Mesendoderm (in vitro differentiated cells): Measurements from ENCODE around the gene MYLK4.

Experiments used
- DNase-seq: peaks from one replicate; pipeline ENCODE4 v3.0.0; 2013
- H2AK5ac ChIP-seq: 2 replicates; pipeline ENCODE4 v1.6.1; 2013; ENCODE audit warnings: low read length, inconsistent platforms
- H2BK120ac ChIP-seq: 2 replicates; pipeline ENCODE4 v1.6.1; 2013; ENCODE audit warnings: low read depth, mild to moderate bottlenecking, low read length, moderate library complexity, mixed read lengths
- H2BK15ac ChIP-seq: replicated peaks from 2 replicates; pipeline ENCODE4 v1.6.1; 2013; ENCODE audit warnings: low read depth, mild to moderate bottlenecking, moderate library complexity
- H2BK5ac ChIP-seq: 2 replicates; pipeline ENCODE4 v1.6.1; 2013; ENCODE audit warnings: low read length, inconsistent platforms
- H3K18ac ChIP-seq: 2 replicates; pipeline ENCODE4 v1.6.1; 2013; ENCODE audit warnings: mild to moderate bottlenecking, low read length, mixed read lengths
- H3K23ac ChIP-seq: one replicate; pipeline ENCODE4 v1.6.1; 2013; ENCODE audit warnings: low read length
- H3K27ac ChIP-seq: 2 replicates; pipeline ENCODE4 v1.5.1; 2013; ENCODE audit warnings: low read depth, mild to moderate bottlenecking, inconsistent platforms, low read length, moderate library complexity
- H3K27me3 ChIP-seq: 2 replicates; pipeline ENCODE4 v1.6.1; 2013; ENCODE audit warnings: low read length, control low read depth, mild to moderate bottlenecking, inconsistent platforms; ENCODE audit not compliant: insufficient read depth, poor library complexity
- H3K36me3 ChIP-seq: 2 replicates; pipeline ENCODE4 v1.6.1; 2013; ENCODE audit warnings: low read length, inconsistent platforms; ENCODE audit not compliant: control insufficient read depth, insufficient read depth
- H3K4ac ChIP-seq: one replicate; pipeline ENCODE4 v1.6.1; 2013; ENCODE audit warnings: low read depth, mild to moderate bottlenecking, low read length, moderate library complexity
- H3K4me1 ChIP-seq: 2 replicates; pipeline ENCODE4 v1.6.1; 2013; ENCODE audit warnings: low read depth, low read length, inconsistent platforms; ENCODE audit not compliant: control insufficient read depth
- H3K4me2 ChIP-seq: 2 replicates; pipeline ENCODE4 v1.6.1; 2013; ENCODE audit warnings: low read length
- H3K4me3 ChIP-seq: 2 replicates; pipeline ENCODE4 v1.5.1; 2013; ENCODE audit warnings: mild to moderate bottlenecking, low read length
- H3K56ac ChIP-seq: one replicate; pipeline ENCODE4 v1.6.1; 2013; ENCODE audit warnings: low read length
- H3K79me1 ChIP-seq: 2 replicates; pipeline ENCODE4 v1.6.1; 2013; ENCODE audit warnings: low read length, inconsistent platforms
- H3K79me2 ChIP-seq: 2 replicates; pipeline ENCODE4 v1.6.1; 2013; ENCODE audit warnings: mild to moderate bottlenecking, low read length; ENCODE audit not compliant: control insufficient read depth, insufficient read depth
- H3K9ac ChIP-seq: 2 replicates; pipeline ENCODE4 v1.6.1; 2013; ENCODE audit warnings: low read length, inconsistent platforms
- H4K5ac ChIP-seq: one replicate; pipeline ENCODE4 v1.6.1; 2013; ENCODE audit warnings: low read length
- H4K8ac ChIP-seq: one replicate; pipeline ENCODE4 v1.6.1; 2013; ENCODE audit warnings: low read depth, mild to moderate bottlenecking, control low read depth, low read length, moderate library complexity
- WGBS: extraction: QIAGEN DNeasy Blood & Tissue Kit; methylation state at CpG from one replicate; pipeline ENCODE4 v1.1.7; 2013; ENCODE audit warnings: low lambda C conversion rate, missing lambda C conversion rate; ENCODE audit not compliant: insufficient coverage; ENCODE audit errors: extremely low coverage; 5-methylcytosine and 5-hydroxymethylcytosine counted together

Gene MYLK4

GRCh38 chr6:2790588-2791449 is 40.1 kb upstream of the MYLK4 start:
- Histone ChIP-seq H3K18ac (no peak overlapping the region), H3K79me2 (peaks cover 2% of the 10 kb centered on the region), H3K36me3 (no peaks in the 10 kb centered on the region), H2BK5ac (no peak overlapping the region), H3K27ac (no peak overlapping the region), H2AK5ac (no peak overlapping the region), H3K4me2 (no peak overlapping the region), H4K5ac (no peak overlapping the region), H3K27me3 (no peaks in the 10 kb centered on the region), H4K8ac (no peak overlapping the region), H3K56ac (peak overlapping the region; percentile 37), H2BK15ac (no peak overlapping the region), H3K9ac (no peak overlapping the region), H3K4me1 (no peaks in the 10 kb centered on the region), H3K23ac (no peak overlapping the region), H3K4ac (no peak overlapping the region), H3K79me1 (peaks cover 12% of the 10 kb centered on the region), H3K4me3 (no peak overlapping the region), H2BK120ac (no peak overlapping the region)
- peak; percentile 94 for DNase-seq
- no CpG with 5 or more reads among the region's 11 CpGs for whole genome bisulfite sequencing

GRCh38 chr6:2786269-2786668 is 35.5 kb upstream of the MYLK4 start:
- Histone ChIP-seq H4K8ac (no peak overlapping the region), H3K9ac (no peak overlapping the region), H3K4ac (no peak overlapping the region), H3K27ac (no peak overlapping the region), H3K18ac (no peak overlapping the region), H2BK120ac (no peak overlapping the region), H4K5ac (no peak overlapping the region), H2AK5ac (no peak overlapping the region), H3K23ac (no peak overlapping the region), H2BK5ac (no peak overlapping the region), H3K4me2 (no peak overlapping the region), H3K4me1 (no peaks in the 10 kb centered on the region), H3K79me2 (peaks cover 4% of the 10 kb centered on the region), H3K56ac (no peak overlapping the region), H3K4me3 (no peak overlapping the region), H2BK15ac (no peak overlapping the region), H3K36me3 (no peaks in the 10 kb centered on the region), H3K79me1 (peaks cover 20% of the 10 kb centered on the region), H3K27me3 (no peaks in the 10 kb centered on the region)
- DNase-seq = no peak
- no CpG with 5 or more reads among the region's 4 CpGs for WGBS

- WGBS = no CpG with 5 or more reads among the region's 7 CpGs
- Histone ChIP-seq H3K9ac (no peak overlapping the region), H4K8ac (no peak overlapping the region), H3K4me2 (no peak overlapping the region), H2AK5ac (no peak overlapping the region), H2BK5ac (no peak overlapping the region), H3K79me1 (peaks cover 26% of the 10 kb centered on the region), H3K4me3 (no peak overlapping the region), H4K5ac (no peak overlapping the region), H3K4me1 (no peaks in the 10 kb centered on the region), H3K79me2 (peaks cover 7% of the 10 kb centered on the region), H3K27me3 (no peaks in the 10 kb centered on the region), H3K56ac (no peak overlapping the region), H3K27ac (no peak overlapping the region), H3K4ac (no peak overlapping the region), H2BK120ac (no peak overlapping the region), H3K18ac (no peak overlapping the region), H3K23ac (no peak overlapping the region), H3K36me3 (no peaks in the 10 kb centered on the region), H2BK15ac (no peak overlapping the region)
- DNase-seq = no peak
Observed at GRCh38 chr6:2784930-2785329, 34.2 kb upstream of the MYLK4 start.

DNA sequence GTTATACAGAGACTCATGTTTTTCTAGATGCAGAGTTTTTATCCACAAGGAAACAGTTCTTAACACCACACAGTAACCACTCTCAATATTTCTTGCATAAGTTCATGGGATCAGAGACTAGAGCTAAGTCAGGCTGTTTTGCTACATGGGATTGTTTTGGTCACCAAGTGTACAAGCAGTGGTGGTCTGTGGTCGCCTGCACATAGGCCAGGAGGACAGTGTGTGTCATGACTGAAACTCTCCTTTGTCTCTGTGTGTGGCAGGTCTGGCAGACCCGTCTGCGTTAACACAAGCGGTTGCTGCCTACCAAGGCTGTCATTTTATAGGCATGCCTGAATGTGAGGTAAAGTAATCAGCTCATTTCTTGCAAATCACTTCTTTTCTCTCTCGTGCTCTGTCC is 33.3 kb upstream of the MYLK4 start:
- Histone ChIP-seq H2BK15ac (no peak overlapping the region), H3K27ac (no peak overlapping the region), H3K4me3 (no peak overlapping the region), H3K36me3 (peaks cover 3% of the 10 kb centered on the region), H3K4ac (no peak overlapping the region), H3K23ac (no peak overlapping the region), H3K56ac (no peak overlapping the region), H3K79me2 (peaks cover 7% of the 10 kb centered on the region), H2BK120ac (no peak overlapping the region), H2BK5ac (no peak overlapping the region), H3K4me2 (no peak overlapping the region), H3K79me1 (peaks cover 28% of the 10 kb centered on the region), H3K27me3 (no peaks in the 10 kb centered on the region), H3K4me1 (no peaks in the 10 kb centered on the region), H4K8ac (no peak overlapping the region), H3K9ac (no peak overlapping the region), H2AK5ac (no peak overlapping the region), H3K18ac (no peak overlapping the region), H4K5ac (no peak overlapping the region)
- no CpG with 5 or more reads among the region's 5 CpGs for WGBS
- DNase-seq = no peak

DNA sequence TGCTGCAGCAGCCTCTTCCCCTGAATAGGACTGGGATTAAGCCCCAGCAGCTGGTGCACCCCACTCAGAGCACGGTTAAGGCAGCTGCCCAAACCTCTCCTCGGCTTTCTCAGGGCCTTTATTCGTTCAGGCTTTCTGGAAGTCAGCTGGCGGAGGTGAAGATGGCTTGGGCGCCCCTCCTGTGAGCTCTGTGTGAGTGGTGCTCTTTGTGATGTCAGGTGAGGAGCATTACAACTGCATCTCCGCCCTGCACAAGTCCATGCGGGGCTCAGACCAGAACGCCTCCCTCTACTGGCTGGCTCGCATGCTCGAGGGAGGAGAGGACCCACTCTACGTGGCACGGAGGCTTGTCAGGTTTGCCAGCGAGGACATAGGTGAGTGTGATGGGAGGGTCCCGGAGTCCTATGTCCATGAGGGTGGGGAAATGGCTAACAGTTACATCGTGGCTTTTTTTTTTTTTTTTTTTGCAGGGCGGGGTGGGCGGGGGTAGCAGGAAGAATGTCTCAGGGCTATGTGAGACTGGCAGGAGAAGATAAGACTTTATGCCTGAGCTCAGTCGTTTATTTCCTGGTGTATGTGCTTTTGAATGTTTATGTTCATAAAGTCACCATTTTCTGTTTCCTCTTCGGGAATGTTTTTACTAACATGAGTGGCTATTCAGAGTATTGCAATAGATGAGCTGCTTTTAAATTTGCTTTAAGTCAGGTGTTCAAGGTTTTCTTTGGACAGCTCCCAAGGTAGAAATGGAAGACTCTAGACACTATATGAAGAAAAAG is 32.7 kb upstream of the MYLK4 start:
- H3K27me3 ChIP-seq = no peaks in the 10 kb centered on the region
- H3K4ac ChIP-seq = no peak overlapping the region
- H3K79me2 ChIP-seq = peaks cover 12% of the 10 kb centered on the region
- DNase-seq = peak; percentile 64
- no peak overlapping the region for H3K23ac ChIP-seq
- no peak overlapping the region for H2AK5ac ChIP-seq
- no peak overlapping the region for H3K4me2 ChIP-seq
- H3K9ac ChIP-seq = no peak overlapping the region
- H3K27ac ChIP-seq = no peak overlapping the region
- peaks cover 33% of the 10 kb centered on the region for H3K79me1 ChIP-seq
- H2BK5ac ChIP-seq = no peak overlapping the region
- no peak overlapping the region for H3K4me3 ChIP-seq
- peaks cover 3% of the 10 kb centered on the region for H3K36me3 ChIP-seq
- WGBS = no CpG with 5 or more reads among the region's 19 CpGs
- no peak overlapping the region for H3K18ac ChIP-seq
- no peak overlapping the region for H2BK120ac ChIP-seq
- H4K8ac ChIP-seq = no peak overlapping the region
- H3K4me1 ChIP-seq = no peaks in the 10 kb centered on the region
- no peak overlapping the region for H2BK15ac ChIP-seq
- H4K5ac ChIP-seq = no peak overlapping the region
- H3K56ac ChIP-seq = no peak overlapping the region
